HEK293 (cell line): ENCODE measurements around the gene LMOD3.

Experiments used
- CTCF ChIA-PET: fragments of 350-600 bp; formaldehyde crosslinking; extraction: SDS; loops from one replicate; lab custom pipeline; 2021; ENCODE audit warnings: antibody characterized with exemption; lab: Yijun Ruan, JAX
- POLR2A ChIA-PET: fragments of 300-600 bp; formaldehyde crosslinking; extraction: SDS; loops from one replicate; lab custom pipeline; 2020; ENCODE audit warnings: antibody characterized with exemption, inconsistent platforms; lab: Yijun Ruan, JAX
- H3K27ac ChIP-seq: fragments of 200-500 bp; sonication (Bioruptor generic); 2 replicates; pipeline ENCODE4 v1.5.1; 2014; ENCODE audit warnings: low read depth, low read length, control low read depth, inconsistent platforms; ENCODE audit errors: extremely low read depth
- H3K36me3 ChIP-seq, 2 experiments: fragments of 200-500 bp in 1 of 2; sonication (Bioruptor generic) in 1 of 2; 1 replicate in 1 of 2; 2 replicates in 1 of 2; pipeline ENCODE4 v1.5.1; 2014 to 2017; ENCODE audit warnings: inconsistent platforms in 2 of 2, low read length in 2 of 2; ENCODE audit not compliant: control insufficient read depth in 2 of 2, insufficient read depth in 1 of 2
- H3K4me1 ChIP-seq: fragments of 200-500 bp; sonication (Bioruptor generic); 2 replicates; pipeline ENCODE4 v1.5.1; 2014; ENCODE audit warnings: mild to moderate bottlenecking, low read length, inconsistent platforms; ENCODE audit not compliant: control insufficient read depth, insufficient read depth
- H3K4me3 ChIP-seq: 2 replicates; pipeline ENCODE4 v1.5.1; 2011; ENCODE audit warnings: low read depth, mild to moderate bottlenecking, control low read depth, low read length, moderate library complexity
- H3K9me3 ChIP-seq: fragments of 200-500 bp; sonication (Bioruptor generic); 2 replicates; pipeline ENCODE4 v1.5.1; 2014; ENCODE audit warnings: low read depth, low read length, inconsistent platforms; ENCODE audit not compliant: control insufficient read depth, insufficient read depth
- BCL6B ChIP-seq: fragments of 450-650 bp; formaldehyde crosslinking; IDR thresholded peaks from 2 replicates; pipeline ENCODE4 v1.5.1; 2017; ENCODE audit warnings: missing biosample characterization, missing genetic modification characterization
- EGR2 ChIP-seq: fragments of 450-650 bp; formaldehyde crosslinking; IDR thresholded peaks from 2 replicates; pipeline ENCODE4 v1.5.1; 2016; ENCODE audit warnings: low read depth, missing biosample characterization, missing genetic modification characterization
- KLF17 ChIP-seq: fragments of 450-650 bp; formaldehyde crosslinking; IDR thresholded peaks from 2 replicates; pipeline ENCODE4 v1.5.1; 2016; ENCODE audit warnings: missing biosample characterization, missing genetic modification characterization
- SCRT1 ChIP-seq: fragments of 450-650 bp; formaldehyde crosslinking; IDR thresholded peaks from 2 replicates; pipeline ENCODE4 v1.5.1; 2016; ENCODE audit warnings: missing biosample characterization, missing genetic modification characterization, borderline replicate concordance
- TCF7L2 ChIP-seq: IDR thresholded peaks from 2 replicates; pipeline ENCODE4 v1.6.1; 2011; ENCODE audit warnings: low read depth, mild to moderate bottlenecking, inconsistent platforms, low read length, moderate library complexity, borderline replicate concordance
- ZFP3 ChIP-seq: fragments of 450-650 bp; formaldehyde crosslinking; IDR thresholded peaks from 2 replicates; pipeline ENCODE4 v1.5.1; 2016; ENCODE audit warnings: low read depth, missing biosample characterization, missing genetic modification characterization
- ZFP69B ChIP-seq: fragments of 450-650 bp; formaldehyde crosslinking; IDR thresholded peaks from 2 replicates; pipeline ENCODE4 v1.5.1; 2016; ENCODE audit warnings: missing biosample characterization, missing genetic modification characterization
- ZNF112 ChIP-seq: fragments of 450-650 bp; formaldehyde crosslinking; IDR thresholded peaks from 2 replicates; pipeline ENCODE4 v1.5.0; 2017; ENCODE audit warnings: missing biosample characterization, missing genetic modification characterization
- ZNF157 ChIP-seq: fragments of 450-650 bp; formaldehyde crosslinking; IDR thresholded peaks from 2 replicates; pipeline ENCODE4 v1.5.1; 2016; ENCODE audit warnings: missing biosample characterization, missing genetic modification characterization
- ZNF16 ChIP-seq: fragments of 450-650 bp; formaldehyde crosslinking; IDR thresholded peaks from 2 replicates; pipeline ENCODE4 v1.5.1; 2016; ENCODE audit warnings: low read depth, missing biosample characterization, missing genetic modification characterization
- ZNF221 ChIP-seq: fragments of 450-650 bp; formaldehyde crosslinking; IDR thresholded peaks from 2 replicates; pipeline ENCODE4 v1.5.1; 2017; ENCODE audit warnings: missing biosample characterization, missing genetic modification characterization, borderline replicate concordance
- ZNF266 ChIP-seq: fragments of 450-650 bp; formaldehyde crosslinking; IDR thresholded peaks from 2 replicates; pipeline ENCODE4 v1.5.1; 2016; ENCODE audit warnings: missing biosample characterization, missing genetic modification characterization, low read depth
- ZNF324 ChIP-seq: fragments of 450-650 bp; formaldehyde crosslinking; IDR thresholded peaks from 2 replicates; pipeline ENCODE4 v1.5.1; 2016; ENCODE audit warnings: missing biosample characterization, missing genetic modification characterization
- ZNF362 ChIP-seq: fragments of 450-650 bp; formaldehyde crosslinking; IDR thresholded peaks from 2 replicates; pipeline ENCODE4 v1.5.1; 2016; ENCODE audit warnings: missing biosample characterization, missing genetic modification characterization
- ZNF366 ChIP-seq: fragments of 450-650 bp; formaldehyde crosslinking; conservative IDR thresholded peaks from 2 replicates; pipeline ENCODE4 v1.5.1; 2016; ENCODE audit warnings: missing biosample characterization, missing genetic modification characterization
- ZNF510 ChIP-seq: fragments of 450-650 bp; formaldehyde crosslinking; IDR thresholded peaks from 2 replicates; pipeline ENCODE4 v1.5.1; 2018; ENCODE audit warnings: mild to moderate bottlenecking, missing genetic modification characterization, missing biosample characterization; ENCODE audit not compliant: insufficient replicate concordance
- ZNF558 ChIP-seq: fragments of 450-650 bp; formaldehyde crosslinking; IDR thresholded peaks from 2 replicates; pipeline ENCODE4 v1.5.1; 2016; ENCODE audit warnings: missing biosample characterization, missing genetic modification characterization
- ZNF560 ChIP-seq: fragments of 450-650 bp; formaldehyde crosslinking; IDR thresholded peaks from 2 replicates; pipeline ENCODE4 v1.5.1; 2017; ENCODE audit warnings: missing biosample characterization, missing genetic modification characterization, borderline replicate concordance
- ZNF580 ChIP-seq: fragments of 450-650 bp; formaldehyde crosslinking; IDR thresholded peaks from 2 replicates; pipeline ENCODE4 v1.5.1; 2016; ENCODE audit warnings: missing biosample characterization, missing genetic modification characterization
- ZNF629 ChIP-seq: fragments of 450-650 bp; formaldehyde crosslinking; IDR thresholded peaks from 2 replicates; pipeline ENCODE4 v1.5.1; 2017; ENCODE audit warnings: missing biosample characterization, missing genetic modification characterization
- ZXDB ChIP-seq: fragments of 450-650 bp; formaldehyde crosslinking; IDR thresholded peaks from 2 replicates; pipeline ENCODE4 v1.5.1; 2016; ENCODE audit warnings: missing biosample characterization, missing genetic modification characterization
- TF ChIP-seq, protein P1 (sequence below): fragments of 450-650 bp; formaldehyde crosslinking; IDR thresholded peaks from 2 replicates; pipeline ENCODE4 v1.5.1; 2016; ENCODE audit warnings: missing biosample characterization, missing genetic modification characterization
- TF ChIP-seq, protein P2 (sequence below): fragments of 450-650 bp; IDR thresholded peaks from 2 replicates; pipeline ENCODE4 v1.5.1; 2018; ENCODE audit warnings: missing biosample characterization, missing genetic modification characterization

LMOD3 gene

DNA sequence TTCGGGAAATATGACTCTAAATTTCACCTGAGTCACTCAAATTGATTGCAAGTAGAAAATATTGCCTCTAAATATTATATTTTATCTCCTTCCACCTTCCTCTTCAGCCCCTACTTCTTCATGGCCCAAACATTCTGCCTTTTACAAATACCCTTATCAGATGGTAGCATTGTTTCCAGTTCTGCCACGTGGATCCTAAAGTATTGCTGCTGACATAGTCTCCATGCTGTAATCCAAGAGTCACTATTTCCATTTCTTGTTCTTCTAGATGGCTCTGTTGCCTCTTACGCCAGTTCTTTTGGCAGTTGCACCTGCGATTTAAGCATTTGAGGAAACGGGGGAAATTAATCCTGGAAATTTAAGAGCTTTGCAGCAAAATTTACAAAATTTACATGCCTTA lies 13.6 kb downstream of the LMOD3 start (continued):
- no peak for TF ChIP-seq EGR2 (tag by site-specific recombination)
- TF ChIP-seq ZNF362 (tag by site-specific recombination) = no peak
- no peak for TF ChIP-seq BCL6B (tag by site-specific recombination)
- TF ChIP-seq ZNF157 = no peak
- TF ChIP-seq ZNF580 (tag by site-specific recombination) = no peak
- TF ChIP-seq, all 188 proteins: peak for 0

- H3K36me3 ChIP-seq = peaks cover 0 to 30% of the 10 kb centered on the region in 2 experiments; a peak in 1 of 3 replicates
- H3K4me3 ChIP-seq = no peak overlapping the region
- no peak for TF ChIP-seq ZNF221 (tag by site-specific recombination)
- no peak for TF ChIP-seq KLF17 (tag by site-specific recombination)
- no peak for TF ChIP-seq ZNF324
- TF ChIP-seq ZNF16 (tag by site-specific recombination) = no peak
- TF ChIP-seq, protein P1, sequence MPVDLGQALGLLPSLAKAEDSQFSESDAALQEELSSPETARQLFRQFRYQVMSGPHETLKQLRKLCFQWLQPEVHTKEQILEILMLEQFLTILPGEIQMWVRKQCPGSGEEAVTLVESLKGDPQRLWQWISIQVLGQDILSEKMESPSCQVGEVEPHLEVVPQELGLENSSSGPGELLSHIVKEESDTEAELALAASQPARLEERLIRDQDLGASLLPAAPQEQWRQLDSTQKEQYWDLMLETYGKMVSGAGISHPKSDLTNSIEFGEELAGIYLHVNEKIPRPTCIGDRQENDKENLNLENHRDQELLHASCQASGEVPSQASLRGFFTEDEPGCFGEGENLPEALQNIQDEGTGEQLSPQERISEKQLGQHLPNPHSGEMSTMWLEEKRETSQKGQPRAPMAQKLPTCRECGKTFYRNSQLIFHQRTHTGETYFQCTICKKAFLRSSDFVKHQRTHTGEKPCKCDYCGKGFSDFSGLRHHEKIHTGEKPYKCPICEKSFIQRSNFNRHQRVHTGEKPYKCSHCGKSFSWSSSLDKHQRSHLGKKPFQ = no peak
- no peak for TF ChIP-seq ZNF560 (tag by site-specific recombination)
- TF ChIP-seq SCRT1 = no peak
- no peak for TF ChIP-seq TCF7L2
- TF ChIP-seq ZXDB = no peak
- TF ChIP-seq ZNF266 (tag by site-specific recombination) = no peak
- no peak for TF ChIP-seq ZNF558
- TF ChIP-seq ZNF366 (tag by site-specific recombination) = no peak
- no peak for TF ChIP-seq ZNF510 (tag by site-specific recombination)
- TF ChIP-seq ZFP3 (tag by site-specific recombination) = no peak
- TF ChIP-seq ZNF629 (tag by site-specific recombination) = no peak
- TF ChIP-seq, protein P2, sequence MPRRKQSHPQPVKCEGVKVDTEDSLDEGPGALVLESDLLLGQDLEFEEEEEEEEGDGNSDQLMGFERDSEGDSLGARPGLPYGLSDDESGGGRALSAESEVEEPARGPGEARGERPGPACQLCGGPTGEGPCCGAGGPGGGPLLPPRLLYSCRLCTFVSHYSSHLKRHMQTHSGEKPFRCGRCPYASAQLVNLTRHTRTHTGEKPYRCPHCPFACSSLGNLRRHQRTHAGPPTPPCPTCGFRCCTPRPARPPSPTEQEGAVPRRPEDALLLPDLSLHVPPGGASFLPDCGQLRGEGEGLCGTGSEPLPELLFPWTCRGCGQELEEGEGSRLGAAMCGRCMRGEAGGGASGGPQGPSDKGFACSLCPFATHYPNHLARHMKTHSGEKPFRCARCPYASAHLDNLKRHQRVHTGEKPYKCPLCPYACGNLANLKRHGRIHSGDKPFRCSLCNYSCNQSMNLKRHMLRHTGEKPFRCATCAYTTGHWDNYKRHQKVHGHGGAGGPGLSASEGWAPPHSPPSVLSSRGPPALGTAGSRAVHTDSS (tag by site-specific recombination) = no peak
- TF ChIP-seq ZNF112 (tag by site-specific recombination) = no peak
- TF ChIP-seq ZFP69B (tag by site-specific recombination) = no peak
- TF ChIP-seq ZNF362 (tag by site-specific recombination) = no peak
- POLR2A ChIA-PET = no interaction called here
- H3K4me1 ChIP-seq = no peaks in the 10 kb centered on the region
- no peak overlapping the region for H3K27ac ChIP-seq
- CTCF ChIA-PET = interaction anchor here (0.5 to 2.5 kb wide), 2 partner anchors 11 to 302 kb away, joined by 3 to 11 read pairs; no protein-coding TSS in a partner anchor
- H3K9me3 ChIP-seq = no peaks in the 10 kb centered on the region
Observed at GRCh38 chr3:69107841-69108240, 14.6 kb downstream of the LMOD3 start.
